ENCODE results near the gene AMOTL2.

AMOTL2 gene

GRCh38 chr3:134370611-134371531 lies 3.4 kb downstream of the AMOTL2 start:
- no peak for TF ChIP-seq CTCF (IDR thresholded peaks at IDR 0.05; ENCODE audit: insufficient read depth, missing control alignments)
- FAIRE-seq (no peak), DNase-seq (ENCODE audit: insufficient read length, low spot score) (no peak)

GRCh38 chr3:134369861-134370596 lies 4.2 kb downstream of the AMOTL2 start:
- TF ChIP-seq CTCF (IDR thresholded peaks at IDR 0.05; ENCODE audit: insufficient read depth, missing control alignments) = no peak
- DNase-seq (ENCODE audit: insufficient read length, low spot score) (no peak), FAIRE-seq (no peak)

GRCh38 chr3:134369231-134369741 lies 5.0 kb downstream of the AMOTL2 start:
- FAIRE-seq (no peak), DNase-seq (ENCODE audit: insufficient read length, low spot score) (no peak)
- TF ChIP-seq CTCF (IDR thresholded peaks at IDR 0.05; ENCODE audit: insufficient read depth, missing control alignments) = no peak

GRCh38 chr3:134368751-134369105 lies 5.5 kb downstream of the AMOTL2 start:
- DNase-seq (ENCODE audit: insufficient read length, low spot score) (no peak), FAIRE-seq (no peak)
- TF ChIP-seq CTCF (IDR thresholded peaks at IDR 0.05; ENCODE audit: insufficient read depth, missing control alignments) = no peak

GRCh38 chr3:134367869-134368750 lies 6.1 kb downstream of the AMOTL2 start:
- FAIRE-seq (peak; percentile 80), DNase-seq (ENCODE audit: insufficient read length, low spot score) (peak; percentile 91)
- TF ChIP-seq CTCF (IDR thresholded peaks at IDR 0.05; ENCODE audit: insufficient read depth, missing control alignments) = no peak

GRCh38 chr3:134366928-134367811 lies 7.1 kb downstream of the AMOTL2 start:
- no peak for DNase-seq (ENCODE audit: insufficient read length, low spot score)
- TF ChIP-seq CTCF (IDR thresholded peaks at IDR 0.05; ENCODE audit: insufficient read depth, missing control alignments) = peak; percentile 13
- no peak for FAIRE-seq
